ENCODE results near the gene RIT1.

Gene RIT1

DNA sequence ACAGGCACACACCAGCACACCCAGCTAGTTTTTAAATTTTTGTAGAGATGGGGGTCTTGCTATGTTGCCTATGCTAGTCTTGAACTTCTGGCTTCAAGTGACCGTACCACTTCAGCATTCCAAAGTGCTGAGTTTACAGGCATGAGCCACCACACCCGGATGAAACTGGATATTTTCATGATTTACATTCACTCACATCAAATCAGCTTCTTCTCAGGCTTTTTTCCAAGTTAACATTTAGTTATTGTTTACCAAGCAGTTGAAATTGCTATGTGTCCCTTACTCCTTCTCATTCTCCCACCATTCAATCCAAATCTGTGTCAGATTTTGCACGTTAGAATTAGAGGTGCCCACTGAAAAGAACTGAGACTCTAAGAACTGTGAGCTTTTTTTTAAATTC lies 18.4 kb downstream of the RIT1 start:
- Histone ChIP-seq H3K27me3 (ENCODE audit: insufficient read depth, low read length) (no peaks in the 10 kb centered on the region), H3K9me3 (ENCODE audit: low read length) (no peaks in the 10 kb centered on the region), H3K4me3 (ENCODE audit: low read depth, low read length, poor library complexity, severe bottlenecking) (no peak overlapping the region), H3K4me2 (ENCODE audit: low read length) (no peak overlapping the region), H3K36me3 (ENCODE audit: insufficient read depth, low read length) (peaks cover 13% of the 10 kb centered on the region), H3K4me1 (ENCODE audit: insufficient read depth, low read length, severe bottlenecking) (no peaks in the 10 kb centered on the region), H3F3A (ENCODE audit: insufficient read depth, low read length) (peaks cover 5% of the 10 kb centered on the region; the same call in 1 of the 2 replicates), H4K20me1 (ENCODE audit: insufficient read depth, low read length) (no peaks in the 10 kb centered on the region), H3K27ac (ENCODE audit: low read depth, low read length, poor library complexity, severe bottlenecking) (no peak overlapping the region), H3K79me2 (ENCODE audit: insufficient read depth, low read length) (no peaks in the 10 kb centered on the region), H3K9ac (ENCODE audit: low read length) (no peak overlapping the region), H2AFZ (ENCODE audit: low read length) (no peak overlapping the region), H3K9me2 (ENCODE audit: low read depth, low read length) (no peaks in the 10 kb centered on the region)
- TF ChIP-seq EZH2 (IDR thresholded peaks at IDR 0.05; ENCODE audit: borderline replicate concordance, low read length): no peak

- Histone ChIP-seq H4K20me1 (ENCODE audit: insufficient read depth, low read length) (no peaks in the 10 kb centered on the region), H3K9ac (ENCODE audit: low read length) (no peak overlapping the region), H3K4me1 (ENCODE audit: insufficient read depth, low read length, severe bottlenecking) (peaks cover 7% of the 10 kb centered on the region), H3K36me3 (ENCODE audit: insufficient read depth, low read length) (no peaks in the 10 kb centered on the region), H3K79me2 (ENCODE audit: insufficient read depth, low read length) (no peaks in the 10 kb centered on the region), H3F3A (ENCODE audit: insufficient read depth, low read length) (peaks cover 5% of the 10 kb centered on the region; the same call in 1 of the 2 replicates), H2AFZ (ENCODE audit: low read length) (no peak overlapping the region), H3K4me3 (ENCODE audit: low read depth, low read length, poor library complexity, severe bottlenecking) (no peak overlapping the region), H3K27me3 (ENCODE audit: insufficient read depth, low read length) (no peaks in the 10 kb centered on the region), H3K9me2 (ENCODE audit: low read depth, low read length) (no peaks in the 10 kb centered on the region), H3K4me2 (ENCODE audit: low read length) (no peak overlapping the region), H3K27ac (ENCODE audit: low read depth, low read length, poor library complexity, severe bottlenecking) (no peak overlapping the region), H3K9me3 (ENCODE audit: low read length) (no peaks in the 10 kb centered on the region)
- TF ChIP-seq EZH2 (IDR thresholded peaks at IDR 0.05; ENCODE audit: borderline replicate concordance, low read length): no peak
- TF ChIP-seq CTCF (IDR thresholded peaks at IDR 0.05; ENCODE audit: low read length): no peak
Observed at GRCh38 chr1:155890251-155890650, 20.9 kb downstream of the RIT1 start.

DNA sequence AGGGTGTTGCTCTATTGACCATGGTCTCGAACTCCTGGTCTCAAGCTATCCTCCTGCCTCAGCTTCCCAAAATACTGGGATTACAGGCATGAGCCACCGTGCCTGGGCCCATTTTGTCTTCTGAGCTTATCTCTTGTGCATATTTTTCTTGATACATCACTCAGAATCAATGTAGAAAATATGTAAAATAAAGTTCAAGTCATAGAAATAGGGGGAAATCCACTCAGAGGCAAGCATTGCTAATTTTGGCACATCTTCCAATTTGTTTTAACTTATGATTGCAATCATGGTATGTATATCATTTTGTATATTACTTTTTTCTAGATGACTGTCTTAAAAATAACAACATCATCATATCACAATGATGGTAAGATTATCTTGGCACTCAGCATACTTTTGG lies 21.6 kb downstream of the RIT1 start:
- Histone ChIP-seq H3K79me2 (ENCODE audit: insufficient read depth, low read length) (no peaks in the 10 kb centered on the region), H3K36me3 (ENCODE audit: insufficient read depth, low read length) (no peaks in the 10 kb centered on the region), H2AFZ (ENCODE audit: low read length) (no peak overlapping the region), H3K4me2 (ENCODE audit: low read length) (no peak overlapping the region), H3K9me2 (ENCODE audit: low read depth, low read length) (no peaks in the 10 kb centered on the region), H3F3A (ENCODE audit: insufficient read depth, low read length) (peaks cover 5% of the 10 kb centered on the region; the same call in 1 of the 2 replicates), H3K9me3 (ENCODE audit: low read length) (no peaks in the 10 kb centered on the region), H4K20me1 (ENCODE audit: insufficient read depth, low read length) (no peaks in the 10 kb centered on the region), H3K4me3 (ENCODE audit: low read depth, low read length, poor library complexity, severe bottlenecking) (no peak overlapping the region), H3K9ac (ENCODE audit: low read length) (no peak overlapping the region), H3K4me1 (ENCODE audit: insufficient read depth, low read length, severe bottlenecking) (peaks cover 14% of the 10 kb centered on the region), H3K27me3 (ENCODE audit: insufficient read depth, low read length) (no peaks in the 10 kb centered on the region), H3K27ac (ENCODE audit: low read depth, low read length, poor library complexity, severe bottlenecking) (no peak overlapping the region)
- no peak for TF ChIP-seq EZH2 (IDR thresholded peaks at IDR 0.05; ENCODE audit: borderline replicate concordance, low read length)
- no peak for TF ChIP-seq CTCF (IDR thresholded peaks at IDR 0.05; ENCODE audit: low read length)

DNA sequence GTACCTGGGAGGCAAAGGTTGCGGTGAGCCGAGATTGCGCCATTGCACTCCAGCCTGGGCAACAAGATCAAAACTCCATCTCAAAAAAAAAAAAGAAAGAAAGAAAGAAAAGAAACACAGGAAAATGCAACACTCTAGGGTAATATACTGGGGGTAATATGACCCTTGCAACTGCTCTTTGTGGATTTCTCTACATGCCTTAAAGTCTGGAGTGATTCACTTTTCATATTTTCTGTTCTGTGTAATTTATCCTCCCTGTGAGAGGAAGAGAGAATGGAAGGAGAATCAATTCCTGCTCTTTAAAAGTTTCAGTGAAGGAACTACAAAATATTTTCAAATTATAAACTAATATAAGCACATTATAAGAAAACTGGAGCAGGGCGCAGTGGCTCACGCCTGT lies 22.7 kb downstream of the RIT1 start:
- H3K9me3 ChIP-seq (ENCODE audit: low read length): no peaks in the 10 kb centered on the region
- H3K4me3 ChIP-seq (ENCODE audit: low read depth, low read length, poor library complexity, severe bottlenecking): no peak overlapping the region
- no peak overlapping the region for H3K27ac ChIP-seq (ENCODE audit: low read depth, low read length, poor library complexity, severe bottlenecking)
- no peaks in the 10 kb centered on the region for H3K36me3 ChIP-seq (ENCODE audit: insufficient read depth, low read length)
- no peaks in the 10 kb centered on the region for H4K20me1 ChIP-seq (ENCODE audit: insufficient read depth, low read length)
- H3K4me2 ChIP-seq (ENCODE audit: low read length): no peak overlapping the region
- peaks cover 3% of the 10 kb centered on the region; the same call in 1 of the 2 replicates for H3F3A ChIP-seq (ENCODE audit: insufficient read depth, low read length)
- no peaks in the 10 kb centered on the region for H3K79me2 ChIP-seq (ENCODE audit: insufficient read depth, low read length)
- no peaks in the 10 kb centered on the region for H3K27me3 ChIP-seq (ENCODE audit: insufficient read depth, low read length)
- peaks cover 25% of the 10 kb centered on the region for H3K4me1 ChIP-seq (ENCODE audit: insufficient read depth, low read length, severe bottlenecking)
- no peak overlapping the region for H3K9ac ChIP-seq (ENCODE audit: low read length)
- TF ChIP-seq CTCF (IDR thresholded peaks at IDR 0.05; ENCODE audit: low read length): no peak
- H3K9me2 ChIP-seq (ENCODE audit: low read depth, low read length): no peaks in the 10 kb centered on the region
- no peak overlapping the region for H2AFZ ChIP-seq (ENCODE audit: low read length)

Measured in OCI-LY1 (cell line).